ENCODE results near the gene KCNH4. TPM values are rescaled to one million over a fixed set of nuclear protein-coding genes. Genes with fewer than 3 reads are reported as not detected.

Gene KCNH4
- total RNA-seq, 4 donors from 2014 or later, result 0.47 to 0.80 TPM; not detected in 2

DNA sequence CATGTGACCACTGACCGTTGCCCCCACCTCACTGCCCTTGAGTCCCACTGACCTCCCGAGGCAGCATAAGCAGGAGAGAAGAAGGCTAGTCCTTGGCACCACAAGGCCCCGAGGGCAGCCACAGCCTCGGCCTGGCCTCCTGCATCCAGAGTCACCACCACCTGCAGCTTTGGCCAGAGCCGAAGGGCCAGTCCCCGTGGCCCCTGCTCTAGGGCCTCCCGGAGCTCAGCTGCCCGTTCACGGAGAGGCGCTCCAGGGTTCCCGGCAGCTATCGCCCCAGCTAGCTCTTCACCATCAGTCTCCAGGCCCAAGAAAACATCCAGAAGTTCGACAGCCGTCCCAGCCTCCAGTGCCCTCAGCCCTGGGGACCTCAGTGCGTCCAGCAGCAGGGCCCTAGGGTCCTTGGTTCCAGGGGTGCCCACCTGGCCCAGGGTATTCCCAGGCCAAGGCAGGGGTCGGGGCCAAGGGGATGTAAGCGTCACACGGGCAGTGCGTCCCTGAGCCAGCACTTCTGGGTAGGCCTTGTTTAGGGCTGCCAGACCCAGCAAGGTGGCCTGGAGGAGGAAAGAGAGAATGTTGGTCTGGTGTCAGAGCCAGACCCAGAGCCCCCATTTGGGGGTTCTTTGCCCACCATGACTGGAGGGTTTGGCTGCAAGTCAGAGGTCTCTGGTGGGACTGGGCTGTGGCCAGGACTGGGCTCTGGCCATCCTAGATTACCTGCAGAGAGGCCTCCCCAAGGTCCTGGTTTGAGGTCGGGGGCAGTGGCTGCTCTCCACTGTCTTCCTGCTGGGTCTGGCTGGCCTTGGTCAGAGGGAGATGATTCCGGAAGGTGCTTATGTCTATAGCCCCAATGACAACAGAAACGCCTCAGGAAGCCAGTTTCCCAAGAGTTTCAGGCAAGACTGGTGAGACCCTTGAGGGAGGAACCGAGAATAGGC, 11.5 kb upstream of the KCNH4 start:
- Histone ChIP-seq H3K9me3 (no peaks in the 10 kb centered on the region), H3K4me3 (no peak overlapping the region), H3K27ac (no peak overlapping the region), H3K36me3 (no peaks in the 10 kb centered on the region), H3K27me3 (no peaks in the 10 kb centered on the region), H3K4me1 (peaks cover 0 to 15% (median 8%) of the 10 kb centered on the region in 4 donors)
- TF ChIP-seq, protein P1, sequence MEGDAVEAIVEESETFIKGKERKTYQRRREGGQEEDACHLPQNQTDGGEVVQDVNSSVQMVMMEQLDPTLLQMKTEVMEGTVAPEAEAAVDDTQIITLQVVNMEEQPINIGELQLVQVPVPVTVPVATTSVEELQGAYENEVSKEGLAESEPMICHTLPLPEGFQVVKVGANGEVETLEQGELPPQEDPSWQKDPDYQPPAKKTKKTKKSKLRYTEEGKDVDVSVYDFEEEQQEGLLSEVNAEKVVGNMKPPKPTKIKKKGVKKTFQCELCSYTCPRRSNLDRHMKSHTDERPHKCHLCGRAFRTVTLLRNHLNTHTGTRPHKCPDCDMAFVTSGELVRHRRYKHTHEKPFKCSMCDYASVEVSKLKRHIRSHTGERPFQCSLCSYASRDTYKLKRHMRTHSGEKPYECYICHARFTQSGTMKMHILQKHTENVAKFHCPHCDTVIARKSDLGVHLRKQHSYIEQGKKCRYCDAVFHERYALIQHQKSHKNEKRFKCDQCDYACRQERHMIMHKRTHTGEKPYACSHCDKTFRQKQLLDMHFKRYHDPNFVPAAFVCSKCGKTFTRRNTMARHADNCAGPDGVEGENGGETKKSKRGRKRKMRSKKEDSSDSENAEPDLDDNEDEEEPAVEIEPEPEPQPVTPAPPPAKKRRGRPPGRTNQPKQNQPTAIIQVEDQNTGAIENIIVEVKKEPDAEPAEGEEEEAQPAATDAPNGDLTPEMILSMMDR (IDR thresholded peaks at IDR 0.05), result no peak
- TF ChIP-seq POLR2A (IDR thresholded peaks at IDR 0.05), result no peak
- no peak for DNase-seq

- Histone ChIP-seq H3K27ac (no peak overlapping the region), H3K9me3 (no peaks in the 10 kb centered on the region), H3K4me1 (peaks cover 0 to 15% (median 8%) of the 10 kb centered on the region in 4 donors), H3K27me3 (no peaks in the 10 kb centered on the region), H3K4me3 (no peak overlapping the region), H3K36me3 (no peaks in the 10 kb centered on the region)
- no peak for DNase-seq
- TF ChIP-seq, protein P1 (IDR thresholded peaks at IDR 0.05), result no peak
- no peak for TF ChIP-seq POLR2A (IDR thresholded peaks at IDR 0.05)
Measured at GRCh38 chr17:42191275-42191608, 10.3 kb upstream of the KCNH4 start.

GRCh38 chr17:42190491-42191274, 9.7 kb upstream of the KCNH4 start:
- Histone ChIP-seq H3K9me3 (no peaks in the 10 kb centered on the region), H3K36me3 (no peaks in the 10 kb centered on the region), H3K27me3 (no peaks in the 10 kb centered on the region), H3K27ac (no peak overlapping the region), H3K4me3 (no peak overlapping the region), H3K4me1 (peaks cover 0 to 15% (median 8%) of the 10 kb centered on the region in 4 donors)
- no peak for DNase-seq
- TF ChIP-seq, protein P1 (IDR thresholded peaks at IDR 0.05), result no peak
- no peak for TF ChIP-seq POLR2A (IDR thresholded peaks at IDR 0.05)

GRCh38 chr17:42189651-42189965, 8.7 kb upstream of the KCNH4 start:
- DNase-seq, result no peak
- H3K36me3 ChIP-seq, result no peaks in the 10 kb centered on the region
- H3K27me3 ChIP-seq, result no peaks in the 10 kb centered on the region

More at GRCh38 chr17:42189651-42189965, 8.7 kb upstream of the KCNH4 start:
- Histone ChIP-seq H3K4me1 (peaks cover 0 to 19% (median 9%) of the 10 kb centered on the region in 4 donors), H3K9me3 (no peaks in the 10 kb centered on the region), H3K4me3 (no peak overlapping the region), H3K27ac (no peak overlapping the region)
- no peak for TF ChIP-seq POLR2A (IDR thresholded peaks at IDR 0.05)
- TF ChIP-seq, protein P1 (IDR thresholded peaks at IDR 0.05), result no peak

Measured in Peyer's patch (tissue), 4 donors.